GM19455 (cell line): ENCODE results near the gene MRPL46.
"Not testable (repeated sequence)": the region's sequence is repeated elsewhere in the genome, so short reads cannot be mapped to it uniquely, and the experiment has no call there.

Source experiments
- ATAC-seq: cut with Tn5 transposase; IDR thresholded peaks from one replicate; pipeline ENCODE4 v1.9.1; 2021; ENCODE audit not compliant: unreplicated experiment

The MRPL46 gene

DNA sequence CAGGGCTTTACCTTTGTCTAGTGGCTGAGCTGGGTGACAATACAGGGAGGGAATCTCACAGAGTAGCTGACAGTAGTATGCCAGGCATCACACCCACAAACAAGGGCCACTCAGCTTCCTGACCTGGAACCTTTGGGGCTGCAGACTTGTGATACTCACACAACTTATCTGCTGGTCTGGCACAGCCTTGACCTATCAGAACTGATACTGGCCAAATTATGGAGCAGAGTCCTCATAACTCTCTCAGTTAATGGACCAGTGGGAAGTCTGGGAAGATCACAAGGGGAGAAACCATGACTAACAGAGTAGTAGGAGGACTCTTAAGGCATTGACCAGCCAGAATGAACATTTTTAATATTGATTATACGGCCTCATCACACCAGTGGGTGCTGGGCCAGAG lies 19.4 kb downstream of the MRPL46 start:
- no peak for ATAC-seq

DNA sequence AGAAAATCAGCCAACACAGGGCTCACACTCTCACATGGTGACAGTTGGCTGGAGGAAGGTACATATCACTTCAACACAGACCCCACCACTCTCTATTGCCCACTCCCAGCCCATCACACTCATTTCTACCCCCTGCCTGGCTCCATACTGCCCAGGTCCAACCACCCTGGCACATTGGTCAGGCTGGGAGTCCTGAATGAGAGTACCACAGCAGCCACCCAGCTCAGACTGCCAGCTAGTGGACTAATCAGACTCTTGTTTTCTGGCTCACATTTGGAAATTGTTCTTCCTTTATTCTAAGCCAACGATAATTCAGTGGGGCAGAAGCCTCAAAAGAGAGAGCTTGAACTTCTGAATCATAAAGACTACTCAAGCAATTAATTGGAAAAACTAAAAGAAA lies 20.0 kb downstream of the MRPL46 start:
- no peak for ATAC-seq

GRCh38 chr15:88441076-88441730 lies 26.0 kb downstream of the MRPL46 start:
- no peak for ATAC-seq

- no peak for ATAC-seq
Measured at GRCh38 chr15:88440021-88440420, 27.2 kb downstream of the MRPL46 start.

DNA sequence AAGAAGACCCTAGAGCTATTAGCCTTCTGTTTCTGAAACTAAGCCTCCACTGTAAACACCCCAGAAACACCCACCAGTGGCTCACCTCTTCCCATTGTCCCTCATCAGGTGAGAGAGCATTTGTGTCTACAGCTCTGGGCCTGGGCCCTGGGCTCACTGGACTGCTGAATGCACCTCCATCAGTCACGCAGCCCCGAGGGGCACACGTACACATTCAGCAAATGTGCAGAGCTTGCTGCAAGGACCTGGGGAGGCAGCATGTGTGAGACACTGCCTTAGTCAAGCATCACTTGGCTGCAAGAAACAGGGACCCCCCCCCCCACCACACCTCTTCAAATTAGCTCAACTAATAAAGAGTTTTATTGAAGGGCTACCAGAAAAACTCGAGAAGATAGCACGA lies 29.0 kb downstream of the MRPL46 start:
- ATAC-seq: no peak

DNA sequence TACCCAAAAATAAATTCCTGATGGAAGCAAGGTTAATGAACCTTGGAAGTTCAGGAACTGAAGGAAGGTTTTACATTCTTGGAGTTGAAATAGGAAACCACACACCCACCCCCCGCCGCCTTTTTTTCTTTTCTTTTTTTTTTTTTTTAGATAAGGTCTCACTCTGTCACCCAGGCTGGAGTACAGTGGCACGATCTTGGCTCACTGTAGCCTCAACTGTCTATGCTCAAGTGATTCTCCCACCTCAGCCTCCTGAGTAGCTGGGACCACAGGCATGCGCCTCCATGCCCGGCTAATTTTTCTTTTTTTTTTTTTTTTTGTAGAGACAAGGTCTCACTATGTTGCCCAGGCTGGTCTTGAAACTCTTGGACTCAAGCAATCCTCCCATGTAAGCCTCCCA lies 33.1 kb downstream of the MRPL46 start:
- ATAC-seq: not testable (repeated sequence)

DNA sequence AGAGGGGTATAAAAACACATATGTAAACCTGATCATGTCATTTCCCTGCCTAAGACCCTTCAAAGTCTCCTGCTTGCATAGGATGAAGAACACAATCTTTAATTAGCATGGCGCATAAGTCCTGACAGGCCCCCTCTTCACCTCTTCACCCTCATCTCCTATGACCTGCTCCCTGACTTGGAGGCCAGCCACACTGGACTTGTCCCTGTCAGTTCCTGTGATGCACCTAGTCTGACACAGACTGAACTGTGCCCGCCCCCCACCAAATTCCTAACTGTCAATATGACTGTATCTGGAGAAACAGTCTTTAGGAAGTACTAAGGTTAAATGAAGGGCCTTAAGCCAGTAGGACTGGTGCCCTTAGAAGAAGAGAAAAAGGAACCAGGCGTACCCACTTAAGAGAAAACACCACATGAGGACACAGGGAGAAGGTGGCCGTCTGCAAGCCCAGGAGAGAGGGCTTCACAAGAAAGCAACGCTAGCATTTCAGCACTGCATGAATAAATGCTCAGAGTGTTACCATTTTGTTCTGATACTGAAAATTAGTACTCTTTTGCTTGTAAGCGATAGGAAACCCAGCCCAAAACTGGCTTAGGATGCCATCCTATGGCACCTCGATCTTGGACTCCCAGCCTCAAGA lies 34.0 kb downstream of the MRPL46 start:
- no peak for ATAC-seq

GRCh38 chr15:88431441-88431840 lies 35.7 kb downstream of the MRPL46 start:
- no peak for ATAC-seq

DNA sequence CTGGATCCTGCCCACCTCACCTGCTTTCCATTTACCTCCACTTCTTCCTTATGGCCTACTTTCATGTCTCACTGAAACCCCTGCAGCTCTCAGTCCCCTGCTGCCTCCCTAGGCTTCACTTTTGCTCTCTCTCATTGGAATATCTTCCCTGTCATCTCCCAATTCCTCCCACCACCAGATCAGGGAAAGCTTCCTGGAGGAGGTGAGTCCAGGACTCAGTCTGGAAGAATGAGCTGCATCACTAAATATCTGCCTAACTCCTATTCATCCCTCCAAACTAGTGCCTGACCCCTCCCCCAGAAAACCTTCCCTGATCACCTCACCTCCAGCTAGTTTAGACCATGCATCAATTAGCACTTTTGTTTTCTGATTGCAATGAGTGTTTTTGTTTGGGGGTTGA lies 37.1 kb downstream of the MRPL46 start:
- ATAC-seq: no peak

DNA sequence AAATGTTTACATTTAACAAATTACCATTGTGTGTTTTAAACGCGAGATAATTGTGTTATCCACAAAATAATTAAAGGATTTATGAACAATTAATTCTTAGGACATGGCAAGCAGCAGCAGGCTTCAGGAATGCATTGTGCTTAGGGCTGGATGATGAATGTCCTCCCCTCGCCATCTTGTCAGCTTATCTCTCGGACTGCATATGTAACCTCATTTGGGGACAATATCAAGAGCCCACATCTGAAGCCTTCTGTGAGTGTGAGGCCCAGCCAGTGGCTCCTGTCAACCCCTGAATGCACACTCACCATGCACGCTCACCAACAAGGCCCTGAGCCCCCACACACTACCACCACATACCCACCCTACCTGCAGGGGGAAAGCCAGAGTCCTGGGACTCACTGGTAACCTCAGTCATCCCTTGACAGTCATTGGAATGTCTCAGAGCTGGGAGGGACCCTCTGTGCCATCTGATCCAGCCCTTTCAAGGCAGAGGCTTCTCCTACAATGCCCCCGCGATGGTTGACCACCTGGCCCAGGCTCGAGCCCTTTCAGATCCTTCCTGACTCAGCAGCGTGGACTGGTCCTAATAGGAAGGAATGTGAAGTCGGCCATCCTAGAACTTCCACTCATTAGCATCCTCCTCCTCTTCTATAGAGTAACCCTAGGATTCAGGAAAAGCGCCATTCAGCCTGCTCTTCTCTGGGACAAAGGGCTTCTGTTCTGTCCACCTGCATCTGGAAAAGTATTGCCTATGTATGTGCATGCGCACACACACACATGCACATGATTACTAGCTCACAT lies 38.2 kb downstream of the MRPL46 start:
- no peak for ATAC-seq

DNA sequence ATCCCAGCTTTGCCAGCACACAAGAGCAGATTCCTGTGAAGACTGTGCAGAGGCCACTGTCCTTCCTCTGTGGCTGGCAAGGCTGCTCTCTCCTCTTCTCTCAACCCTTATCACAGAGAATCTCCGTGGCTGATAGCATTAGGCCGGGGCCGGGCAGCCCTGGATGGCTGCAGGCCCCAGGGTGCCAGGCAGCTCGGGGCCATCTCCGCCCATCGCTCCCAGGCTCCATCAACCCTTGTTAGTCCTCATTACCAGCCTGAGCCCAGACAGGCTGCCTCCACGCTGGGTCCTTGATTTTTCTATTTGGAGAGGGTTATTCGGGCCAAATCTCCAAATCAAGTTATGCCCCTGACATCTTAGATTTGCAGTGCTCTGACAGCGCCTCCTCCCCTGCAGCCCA lies 39.1 kb downstream of the MRPL46 start:
- ATAC-seq: no peak

DNA sequence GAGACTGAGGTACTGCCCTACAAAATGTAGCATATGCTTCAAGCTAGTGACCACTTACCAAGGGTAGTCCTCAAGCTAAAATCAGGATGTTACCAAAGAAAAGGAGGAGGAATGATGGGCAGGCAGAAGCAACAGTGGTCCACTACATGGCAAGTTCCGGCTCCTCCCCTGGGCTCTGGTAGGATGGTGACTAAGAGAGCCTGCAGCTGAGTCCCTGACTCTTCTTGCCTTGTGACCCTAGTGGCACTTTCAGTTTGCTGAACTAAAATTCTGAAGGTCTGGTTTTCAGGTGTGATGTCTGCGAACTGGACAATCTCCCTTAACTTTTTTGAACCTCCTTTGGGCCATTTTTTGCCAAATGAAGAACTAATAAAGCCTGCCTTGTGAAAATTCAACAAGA lies 40.9 kb downstream of the MRPL46 start:
- no peak for ATAC-seq

GRCh38 chr15:88423331-88423730 lies 43.9 kb downstream of the MRPL46 start:
- no peak for ATAC-seq

GRCh38 chr15:88419830-88420229 lies 47.4 kb downstream of the MRPL46 start:
- no peak for ATAC-seq
